GM19324 (cell line): ENCODE results near the gene COL15A1.
A peak's percentile ranks its signal among the peaks of the same experiment; 100 is the strongest.
"Not testable (repeated sequence)": the region's sequence is repeated elsewhere in the genome, so short reads cannot be mapped to it uniquely, and the experiment has no call there.

ENCODE experiments used
- ATAC-seq: cut with Tn5 transposase; IDR thresholded peaks from one replicate; pipeline ENCODE4 v1.9.1; 2021; ENCODE audit warnings: mild to moderate bottlenecking, moderate library complexity; ENCODE audit not compliant: unreplicated experiment, low FRiP score

COL15A1 gene

DNA sequence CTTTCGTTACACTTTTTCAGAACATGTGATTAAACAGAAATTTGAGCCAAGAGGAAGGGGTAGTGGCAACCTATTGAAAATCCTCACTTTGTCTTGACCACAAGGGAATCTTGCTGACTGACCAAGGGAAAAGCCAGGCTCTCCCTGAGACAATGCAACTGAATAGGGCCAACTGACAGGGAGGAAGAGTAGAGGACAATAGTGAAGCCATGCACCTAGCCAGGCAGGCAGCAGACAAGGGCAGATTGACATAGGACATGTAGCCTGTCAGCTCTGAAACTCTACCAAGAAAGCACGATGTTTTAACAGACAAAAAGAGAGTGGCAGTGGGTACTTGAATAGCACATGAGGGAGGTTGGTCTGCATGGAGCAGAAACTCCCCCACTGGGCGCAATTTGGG, 152.7 kb downstream of the COL15A1 start:
- no peak for ATAC-seq

DNA sequence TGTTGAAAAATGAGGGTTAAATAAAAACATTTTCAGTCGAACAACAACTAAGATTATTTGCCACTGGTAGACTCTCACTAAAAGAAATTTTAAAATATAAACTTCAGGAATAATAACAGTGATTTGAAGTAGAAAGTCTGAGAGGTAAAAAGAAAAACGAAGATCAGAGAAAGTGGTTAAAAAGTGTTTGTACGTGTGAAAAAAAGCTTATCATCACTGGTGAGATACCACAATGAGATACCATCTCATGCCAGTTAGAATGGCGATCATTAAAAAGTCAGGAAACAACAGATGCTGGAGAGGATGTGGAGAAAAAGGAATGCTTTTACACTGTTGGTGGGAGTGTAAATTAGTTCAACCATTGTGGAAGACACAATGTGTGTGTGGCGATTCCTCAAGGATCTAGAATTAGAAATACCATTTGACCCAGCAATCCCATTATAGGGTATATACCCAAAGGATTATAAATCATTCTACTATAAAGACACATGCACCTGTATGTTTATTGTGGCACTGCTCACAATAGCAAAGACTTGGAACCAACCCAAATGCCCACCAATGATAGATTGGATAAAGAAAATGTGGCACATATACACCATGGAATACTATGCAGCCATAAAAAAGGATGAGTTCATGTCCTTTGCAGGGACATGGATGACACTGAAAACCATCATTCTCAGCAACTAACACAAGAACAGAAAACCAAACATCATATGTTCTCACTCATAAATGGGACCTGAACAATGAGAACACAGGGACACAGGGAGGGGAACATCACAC, 156.3 kb downstream of the COL15A1 start:
- ATAC-seq: not testable (repeated sequence)

DNA sequence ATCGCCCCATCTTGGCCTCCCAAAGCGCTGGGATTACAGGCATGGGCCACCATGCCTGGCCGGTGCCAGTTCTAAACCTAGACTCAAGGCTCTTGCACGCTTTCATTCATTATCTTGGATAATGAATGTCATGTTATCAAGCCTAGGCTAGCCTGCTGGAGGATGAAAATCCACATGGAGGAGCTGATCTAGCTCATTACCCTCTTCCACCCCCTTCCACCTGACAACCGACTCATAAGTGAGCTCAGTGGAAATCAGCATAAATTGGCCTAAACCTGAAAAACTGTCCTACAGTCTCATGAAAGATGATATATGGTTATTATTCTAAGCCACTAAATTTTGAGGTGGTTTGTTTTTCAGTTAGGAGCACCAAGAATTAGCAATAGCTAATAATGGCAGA, 157.6 kb downstream of the COL15A1 start:
- ATAC-seq: no peak

DNA sequence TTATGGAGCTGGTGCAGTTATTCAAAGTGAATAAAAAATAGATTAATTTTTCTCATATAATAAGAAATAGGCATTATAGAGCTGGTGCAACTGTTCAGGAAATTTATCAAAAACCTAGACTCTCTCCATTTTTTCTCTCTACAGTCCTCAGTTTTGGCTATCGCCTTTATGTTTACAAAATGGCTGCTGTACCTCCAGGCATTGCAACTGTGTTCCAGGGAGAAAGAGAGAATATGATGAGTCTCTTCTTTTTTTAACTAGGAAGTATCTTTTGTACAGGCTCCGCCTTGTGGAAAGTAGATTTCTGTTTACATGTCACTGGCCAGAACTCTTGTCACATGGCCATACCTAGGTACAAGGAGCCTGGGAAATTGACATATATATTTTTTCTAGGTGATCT, 158.1 kb downstream of the COL15A1 start:
- no peak for ATAC-seq

DNA sequence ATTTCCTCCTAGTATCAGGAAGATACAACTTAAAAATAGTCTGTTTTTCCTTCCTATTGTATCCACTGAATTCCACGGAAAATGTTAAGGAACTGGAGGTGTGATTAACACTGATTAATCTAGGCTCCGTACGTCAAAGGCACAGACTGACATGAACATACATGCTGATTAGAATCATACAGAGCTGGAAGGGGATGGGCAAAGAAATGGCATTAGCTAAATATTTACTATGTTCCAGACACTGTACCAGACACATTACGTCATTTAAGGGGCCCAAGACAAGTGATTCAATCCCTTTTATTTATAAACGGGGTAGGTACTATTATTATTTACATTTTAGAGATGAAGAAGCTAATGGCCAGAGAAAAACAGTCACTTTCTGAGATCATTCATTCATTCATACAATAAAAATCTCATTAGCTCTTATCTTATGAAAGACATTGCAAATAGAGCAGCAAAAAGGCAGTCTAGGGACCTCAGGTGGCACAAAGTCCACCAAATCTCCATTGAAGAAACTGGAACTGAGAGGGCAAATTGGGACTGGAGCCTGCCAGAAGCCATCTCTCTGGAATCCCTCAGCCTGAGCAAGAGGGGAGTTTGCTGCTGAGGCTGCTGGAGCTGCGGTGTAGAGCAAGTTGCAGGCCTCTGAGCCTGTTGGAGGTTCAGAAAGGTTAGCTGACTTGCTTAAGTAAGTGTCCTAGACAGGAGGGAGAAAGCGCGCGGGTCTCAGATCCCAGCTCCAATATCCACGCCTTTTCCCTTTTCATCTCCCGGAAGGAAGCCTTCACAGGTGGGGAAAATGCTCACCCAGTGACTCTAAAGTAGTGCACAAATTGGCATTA, 159.6 kb downstream of the COL15A1 start:
- no peak for ATAC-seq

DNA sequence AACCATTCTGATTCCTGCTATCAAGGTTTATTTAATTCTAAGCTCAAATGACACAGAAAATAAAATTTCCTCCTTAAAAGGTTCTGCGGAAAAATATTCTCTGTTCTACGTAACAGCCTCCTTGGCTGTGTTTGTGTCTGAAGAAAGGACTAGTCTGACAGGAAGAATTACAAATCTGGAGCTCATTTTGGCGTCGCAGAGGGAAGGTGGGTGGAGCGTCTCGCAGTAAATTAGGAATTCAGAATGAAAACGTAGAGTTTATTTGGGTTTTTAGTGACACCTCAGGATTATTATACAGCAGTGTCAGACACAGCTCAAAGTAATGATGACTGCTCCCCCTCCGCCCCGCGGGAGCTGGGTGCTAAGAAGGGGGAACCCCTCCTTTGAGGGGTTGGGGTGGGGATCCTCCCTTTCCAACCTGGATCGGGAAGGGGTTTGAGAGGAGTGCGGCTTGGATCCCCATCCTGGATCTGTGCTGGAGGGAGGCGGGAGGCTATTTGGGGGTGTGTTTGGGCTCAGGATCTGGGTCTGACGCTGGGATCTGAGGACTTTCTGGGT, 160.3 kb downstream of the COL15A1 start:
- no peak for ATAC-seq

DNA sequence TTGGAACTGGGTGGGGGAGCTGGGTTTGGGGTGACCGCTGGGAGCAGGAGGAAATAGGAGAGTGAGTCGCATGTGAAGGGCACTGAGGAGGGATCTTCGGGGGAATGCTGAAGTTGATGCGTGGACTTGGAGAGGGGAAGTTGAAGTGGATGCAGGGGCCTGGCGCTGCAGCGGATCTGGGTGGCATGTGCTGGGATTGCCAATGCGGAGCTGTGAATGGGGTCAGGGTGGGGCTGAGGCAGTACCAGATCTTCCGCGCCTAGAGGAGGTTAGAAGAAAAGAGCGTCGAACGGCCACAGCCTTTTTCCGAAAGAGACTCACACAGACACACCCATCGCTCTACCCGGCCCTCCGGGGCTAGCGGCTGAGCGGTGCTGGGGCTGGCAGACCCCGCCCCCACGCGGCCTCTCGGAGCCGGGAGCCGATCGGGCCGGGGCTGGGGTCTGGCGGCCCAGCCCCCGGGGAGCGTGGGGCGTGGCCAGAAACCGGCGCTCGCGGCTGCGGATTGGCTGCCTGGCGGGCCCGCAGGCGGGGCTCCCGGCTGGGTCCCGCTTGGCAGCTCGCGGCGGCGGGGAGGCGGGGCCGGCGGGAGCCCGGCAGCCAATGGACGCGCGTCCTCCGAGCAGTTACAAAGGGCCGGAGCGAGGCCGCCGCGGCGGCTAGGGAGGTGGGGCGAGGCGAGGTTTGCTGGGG, 160.9 kb downstream of the COL15A1 start, which contains the start of gene TGFBR1:
TGFBR1 (plus strand) TSS at position 655 of the 693 bp plus-strand sequence. CDS start 93 bp downstream, outside the sequence.
- peak; percentile 95 for ATAC-seq

DNA sequence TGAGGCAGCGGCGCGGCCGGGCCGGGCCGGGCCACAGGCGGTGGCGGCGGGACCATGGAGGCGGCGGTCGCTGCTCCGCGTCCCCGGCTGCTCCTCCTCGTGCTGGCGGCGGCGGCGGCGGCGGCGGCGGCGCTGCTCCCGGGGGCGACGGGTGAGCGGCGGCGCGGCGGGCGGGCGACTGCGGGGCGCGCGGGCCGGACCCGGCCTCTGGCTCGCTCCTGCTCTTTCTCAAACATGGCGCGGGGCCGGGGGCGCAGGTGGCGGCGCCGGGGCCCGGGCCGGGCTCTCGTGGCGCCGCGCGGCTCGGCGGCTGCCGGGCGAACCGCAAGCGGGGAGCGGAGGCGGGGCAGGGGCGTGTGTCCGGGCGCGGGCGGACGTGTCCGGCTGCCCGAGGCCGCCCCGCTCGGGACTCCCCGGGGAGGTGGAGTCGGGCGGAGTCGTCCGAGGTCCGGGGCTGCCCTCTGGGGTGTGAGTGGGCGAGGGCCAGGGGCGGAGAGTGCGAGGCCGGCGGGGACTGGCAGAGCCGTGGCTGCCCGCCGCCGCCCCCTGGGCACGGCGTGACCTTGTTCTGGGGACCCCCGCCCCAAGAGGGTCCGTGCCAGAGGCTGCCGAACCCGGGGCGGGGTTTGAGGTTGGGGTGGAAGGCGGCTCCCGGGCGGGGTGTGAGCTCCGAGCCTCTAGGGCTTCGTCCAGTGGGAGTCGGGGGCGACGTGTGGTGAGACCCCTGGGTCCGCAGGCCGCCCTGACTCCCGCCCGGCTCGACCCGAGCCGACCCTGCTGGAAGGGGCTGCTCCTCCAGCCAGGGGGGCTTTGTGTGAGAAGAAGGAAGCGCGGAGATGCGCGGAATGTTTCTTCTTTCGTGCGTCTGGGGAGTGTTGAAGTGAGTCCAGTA, 161.7 kb downstream of the COL15A1 start:
- ATAC-seq: peak; percentile 68

DNA sequence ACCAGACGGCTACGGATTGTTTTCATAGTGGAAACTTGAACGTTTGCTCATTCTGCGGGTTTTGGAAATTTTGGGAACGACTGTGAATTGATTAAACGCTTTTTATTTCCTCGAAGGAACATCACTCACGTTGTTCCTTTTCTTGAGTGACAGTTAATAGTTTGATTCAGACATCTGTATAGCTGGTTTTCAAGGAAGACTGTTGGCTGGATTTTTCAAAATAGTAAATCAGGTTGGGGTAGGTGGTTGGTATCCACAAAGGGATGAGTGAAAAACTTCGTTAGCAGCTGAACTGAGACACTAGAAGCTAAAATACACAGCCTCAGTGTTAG, 162.3 kb downstream of the COL15A1 start:
- ATAC-seq: no peak

DNA sequence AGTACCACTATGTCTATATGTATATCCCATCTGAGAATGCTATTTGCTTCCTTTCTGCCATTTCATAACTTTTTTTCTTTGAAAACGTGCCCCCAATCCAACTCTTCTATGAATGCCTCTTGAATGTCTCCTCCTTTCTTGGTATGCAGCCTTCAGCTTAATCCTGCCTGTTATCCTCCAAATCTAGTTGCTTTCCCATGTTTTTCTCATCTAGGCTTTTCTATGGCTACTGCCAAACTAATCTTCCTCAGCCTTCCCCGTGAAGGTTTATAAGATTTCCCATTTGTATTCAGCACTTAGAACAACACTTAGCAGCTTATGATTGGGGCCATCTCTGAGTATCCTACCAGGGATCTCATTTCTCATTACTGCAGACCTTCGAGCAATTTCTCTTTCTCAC, 163.7 kb downstream of the COL15A1 start:
- ATAC-seq: no peak

DNA sequence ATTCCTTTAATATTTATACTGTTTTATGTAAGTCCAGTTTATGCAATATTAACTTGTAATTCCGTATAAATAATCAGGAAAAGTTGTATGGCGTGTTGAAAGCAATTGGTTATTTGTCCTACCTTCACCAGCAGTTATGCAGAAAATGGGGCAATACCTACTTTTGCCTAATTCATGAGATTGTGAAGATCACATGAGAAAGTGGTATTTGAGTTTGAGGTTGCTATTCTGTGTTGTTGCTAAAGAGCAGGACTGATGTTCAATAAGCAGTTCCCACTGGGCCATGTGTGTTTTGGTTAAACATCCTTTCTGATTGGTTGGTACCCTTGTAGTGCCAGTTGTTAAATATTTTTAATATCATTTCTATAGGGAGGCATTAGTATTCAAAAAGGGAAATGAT, 164.4 kb downstream of the COL15A1 start:
- no peak for ATAC-seq

DNA sequence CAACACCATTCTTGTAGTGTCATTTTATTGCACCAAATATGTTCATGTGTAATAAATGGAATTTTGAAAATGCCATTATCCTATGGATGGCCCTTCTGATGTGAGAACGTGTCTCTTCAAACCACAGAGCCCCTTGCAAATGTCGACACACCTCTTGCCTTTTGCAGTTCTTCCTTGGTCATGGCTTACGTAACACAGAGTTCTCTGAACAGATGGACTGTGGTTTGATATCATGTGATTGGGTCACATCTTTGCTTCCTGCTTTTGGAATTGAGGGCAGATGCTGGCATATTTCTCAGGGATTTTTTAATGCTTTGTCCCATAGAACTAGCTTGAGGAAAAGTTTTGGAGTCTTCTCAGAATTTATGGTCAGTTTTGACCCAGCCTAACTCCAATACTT, 165.8 kb downstream of the COL15A1 start:
- ATAC-seq: no peak

DNA sequence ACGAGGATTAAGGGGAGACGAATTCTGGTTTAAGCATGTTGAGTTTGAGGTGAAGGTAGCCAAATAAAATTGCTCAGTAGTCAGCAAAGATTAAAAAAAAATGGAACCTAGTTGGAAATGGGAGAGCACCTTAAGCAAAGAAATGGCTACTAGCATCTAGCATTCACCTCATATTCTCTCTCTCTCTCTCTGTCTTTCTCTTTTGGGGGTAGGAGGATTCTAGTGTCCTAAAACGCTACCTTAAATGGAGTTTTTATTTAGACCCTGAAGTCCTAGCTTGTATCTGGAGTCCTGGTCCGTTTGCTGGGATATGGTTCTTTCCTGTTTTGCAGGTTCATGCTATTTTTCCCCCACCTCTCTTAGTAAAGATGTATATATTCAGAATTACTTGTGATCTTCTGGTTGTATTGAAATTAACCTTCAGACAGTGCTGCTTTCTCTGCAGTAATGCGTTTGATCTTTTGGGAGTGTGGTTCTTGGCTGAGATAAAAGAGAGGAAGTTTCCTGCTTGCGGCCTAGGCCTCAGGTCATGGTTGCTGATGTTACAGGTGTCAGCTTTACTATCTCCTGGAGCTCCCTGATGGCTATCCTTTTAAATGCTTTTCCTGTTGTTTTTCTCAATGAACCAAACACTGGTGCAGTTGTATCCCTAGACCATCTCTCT, 169.2 kb downstream of the COL15A1 start:
- no peak for ATAC-seq

DNA sequence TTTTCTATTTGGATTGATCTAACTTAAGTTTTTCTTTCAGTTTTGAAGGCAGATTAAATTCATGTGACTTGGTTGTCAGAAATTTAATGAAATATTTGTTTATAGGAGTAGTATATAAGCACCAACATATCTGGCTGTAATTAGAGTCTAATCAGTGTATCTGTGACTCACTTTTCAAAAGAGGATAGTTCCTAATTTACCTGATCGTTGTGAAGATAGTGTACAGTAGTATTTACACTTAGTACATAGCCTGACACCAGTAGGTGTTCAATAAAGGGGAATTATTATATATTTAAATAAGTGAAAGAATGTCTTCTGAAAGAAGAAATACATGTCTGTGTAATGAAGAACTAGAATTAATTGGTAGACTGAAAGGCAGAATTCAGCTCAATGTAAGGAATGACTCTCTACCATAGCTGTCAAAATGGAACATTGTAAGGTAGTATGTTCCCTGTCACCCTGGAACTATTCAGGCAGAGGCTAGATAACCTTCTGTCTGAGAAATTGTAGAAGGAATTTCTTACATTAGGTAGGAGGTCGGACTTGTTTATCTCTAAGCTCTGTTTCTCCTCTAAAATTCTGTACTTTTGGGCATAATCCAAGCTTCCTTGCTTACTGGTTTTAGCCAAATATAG, 169.8 kb downstream of the COL15A1 start:
- ATAC-seq: no peak

DNA sequence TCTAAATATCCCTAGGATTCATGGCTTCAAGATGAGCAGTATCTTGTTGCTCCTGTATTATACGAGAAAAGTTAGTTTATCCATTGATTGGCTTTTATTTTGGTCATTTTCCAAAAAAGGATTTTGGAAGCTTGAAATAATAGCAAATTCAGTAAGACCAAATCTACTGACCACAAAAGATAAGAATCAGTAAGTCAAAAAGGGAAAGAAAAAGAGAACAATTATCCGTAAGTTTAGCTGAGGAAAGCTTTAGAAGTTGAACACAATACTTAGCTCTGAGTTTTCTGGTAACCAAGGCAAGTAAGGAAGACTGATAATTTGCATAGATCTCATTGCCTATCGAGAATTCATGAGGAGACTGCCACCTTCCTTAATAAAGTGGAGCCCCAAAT, 170.3 kb downstream of the COL15A1 start:
- ATAC-seq: no peak

DNA sequence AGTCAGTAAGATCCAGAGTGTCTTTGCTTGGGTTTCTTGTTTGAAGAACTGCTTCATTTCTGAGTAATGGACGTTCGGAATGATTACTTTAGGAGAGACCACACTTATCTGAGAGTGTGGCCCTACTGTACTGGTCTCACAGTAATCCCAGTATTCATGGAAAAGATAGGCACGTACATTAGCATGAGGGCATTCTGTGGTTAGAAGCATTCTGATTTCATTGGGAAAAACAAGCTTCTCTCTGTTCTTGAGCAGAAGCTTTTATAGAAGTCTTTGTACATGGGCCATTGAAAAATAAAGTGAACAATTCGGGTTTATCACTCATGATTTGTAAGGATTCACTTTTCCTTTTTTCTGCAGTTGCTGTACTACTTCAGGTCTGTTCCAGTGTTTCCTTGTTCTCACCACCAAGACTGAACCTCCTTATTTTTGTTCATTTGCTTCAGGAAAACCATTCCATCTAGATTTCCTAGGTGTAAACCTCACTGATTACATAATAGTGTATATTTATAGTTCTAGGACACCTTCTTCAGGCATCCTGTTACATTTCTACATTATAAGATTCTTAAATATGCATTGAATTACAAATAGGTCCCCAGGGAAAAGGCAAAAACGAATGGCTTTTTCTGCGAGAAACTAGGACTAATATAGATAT, 171.3 kb downstream of the COL15A1 start:
- ATAC-seq: no peak

DNA sequence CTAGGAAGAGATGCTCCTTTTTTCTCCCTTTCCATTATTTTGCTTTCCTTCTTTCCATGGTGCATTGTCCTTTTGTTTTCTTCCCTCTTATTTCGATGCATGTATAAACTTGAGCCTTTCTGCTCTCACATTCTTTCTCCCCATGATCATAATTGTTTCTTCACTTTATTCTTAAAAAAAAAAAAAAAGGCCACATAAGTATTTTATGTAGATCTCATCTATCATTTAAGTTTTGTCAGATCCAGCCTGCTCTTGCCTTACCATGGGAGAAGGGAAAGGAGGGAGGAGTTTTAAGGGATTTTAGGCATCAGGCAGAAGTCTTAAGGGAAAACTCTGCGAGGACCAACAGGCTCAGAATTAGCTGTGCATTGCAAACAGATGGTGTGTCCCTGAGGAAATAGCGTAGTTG, 172.3 kb downstream of the COL15A1 start:
- ATAC-seq: no peak

DNA sequence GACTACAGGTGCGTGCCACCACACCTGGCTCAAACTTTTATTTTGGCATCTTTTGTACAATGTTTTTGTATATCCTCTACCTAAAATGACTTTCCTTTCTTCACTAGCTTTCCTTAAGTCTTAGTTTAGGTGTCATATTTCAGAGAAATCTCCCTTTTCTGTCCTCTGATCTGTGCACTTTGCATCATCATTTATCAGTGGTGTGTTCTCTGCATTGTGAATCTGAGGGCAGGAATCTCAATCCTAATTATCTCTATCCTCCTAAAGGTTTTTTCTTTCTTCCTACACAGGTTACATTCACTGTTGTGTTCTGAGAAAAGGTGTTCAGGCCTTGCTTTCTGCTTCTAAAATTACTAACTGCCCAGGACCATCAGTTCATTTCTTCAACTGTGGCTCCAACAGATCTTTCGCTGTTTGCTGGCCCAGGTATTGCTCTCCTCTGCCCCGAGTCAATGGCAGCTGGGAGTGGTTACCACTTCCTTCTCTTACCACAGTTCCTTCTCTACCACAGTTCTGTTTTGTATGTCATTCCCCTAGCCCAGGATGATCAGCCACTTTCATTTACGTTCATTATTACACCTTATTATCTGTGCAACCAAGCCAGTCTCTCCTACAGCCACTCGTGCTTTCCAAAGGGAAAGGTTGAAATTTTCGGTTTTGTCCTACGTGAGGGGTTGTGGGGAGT, 175.2 kb downstream of the COL15A1 start:
- peak; percentile 84 for ATAC-seq
